Fibroblast of lung (primary cell): Measurements from ENCODE around the gene SH3BGRL3.

Experiments used
- EZH2 ChIP-seq: IDR thresholded peaks from 2 replicates; pipeline ENCODE4 v1.5.1; 2012; ENCODE audit warnings: low read length, control low read depth, mild to moderate bottlenecking; ENCODE audit errors: missing control alignments
- TF ChIP-seq, protein P1 (sequence below), 2 donors: IDR thresholded peaks in 1 of 2; conservative IDR thresholded peaks in 1 of 2; 1 replicate in 1 of 2; 2 replicates in 1 of 2; pipeline ENCODE4 v1.5.1; 2011 to 2012; ENCODE audit warnings: low read length in 2 of 2, control low read depth in 1 of 2, inconsistent platforms in 1 of 2, low read depth in 1 of 2, mild to moderate bottlenecking in 1 of 2

DNA sequence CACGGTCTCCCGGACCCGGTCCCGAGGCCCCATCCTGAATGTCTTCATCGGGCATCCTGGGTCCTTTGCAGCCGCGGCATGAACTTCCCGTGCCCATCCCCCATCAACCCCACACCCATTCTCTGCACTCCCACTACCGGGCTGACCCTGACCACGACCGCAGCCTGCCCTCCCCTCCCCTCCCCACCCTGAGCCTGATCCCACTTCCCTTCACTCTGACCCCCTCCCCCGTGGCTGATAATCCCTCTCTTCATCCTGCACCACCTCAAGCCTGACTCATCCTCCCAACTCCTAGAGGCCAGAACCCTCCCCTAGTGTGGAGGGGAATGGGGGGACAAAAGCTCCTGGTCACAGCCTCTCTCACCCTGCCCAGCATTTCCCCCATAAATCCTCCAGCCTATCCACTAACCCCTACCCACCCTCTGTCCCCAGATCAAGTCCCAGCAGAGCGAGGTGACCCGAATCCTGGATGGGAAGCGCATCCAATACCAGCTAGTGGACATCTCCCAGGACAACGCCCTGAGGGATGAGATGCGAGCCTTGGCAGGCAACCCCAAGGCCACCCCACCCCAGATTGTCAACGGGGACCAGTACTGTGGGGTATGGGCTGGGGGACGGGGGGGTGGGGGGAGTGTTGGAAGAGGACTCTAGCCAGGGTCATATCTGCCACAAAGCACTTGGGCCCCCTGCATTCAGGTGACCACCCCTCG, 602 bp downstream of the SH3BGRL3 start:
- TF ChIP-seq, protein P1, sequence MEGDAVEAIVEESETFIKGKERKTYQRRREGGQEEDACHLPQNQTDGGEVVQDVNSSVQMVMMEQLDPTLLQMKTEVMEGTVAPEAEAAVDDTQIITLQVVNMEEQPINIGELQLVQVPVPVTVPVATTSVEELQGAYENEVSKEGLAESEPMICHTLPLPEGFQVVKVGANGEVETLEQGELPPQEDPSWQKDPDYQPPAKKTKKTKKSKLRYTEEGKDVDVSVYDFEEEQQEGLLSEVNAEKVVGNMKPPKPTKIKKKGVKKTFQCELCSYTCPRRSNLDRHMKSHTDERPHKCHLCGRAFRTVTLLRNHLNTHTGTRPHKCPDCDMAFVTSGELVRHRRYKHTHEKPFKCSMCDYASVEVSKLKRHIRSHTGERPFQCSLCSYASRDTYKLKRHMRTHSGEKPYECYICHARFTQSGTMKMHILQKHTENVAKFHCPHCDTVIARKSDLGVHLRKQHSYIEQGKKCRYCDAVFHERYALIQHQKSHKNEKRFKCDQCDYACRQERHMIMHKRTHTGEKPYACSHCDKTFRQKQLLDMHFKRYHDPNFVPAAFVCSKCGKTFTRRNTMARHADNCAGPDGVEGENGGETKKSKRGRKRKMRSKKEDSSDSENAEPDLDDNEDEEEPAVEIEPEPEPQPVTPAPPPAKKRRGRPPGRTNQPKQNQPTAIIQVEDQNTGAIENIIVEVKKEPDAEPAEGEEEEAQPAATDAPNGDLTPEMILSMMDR (conservative IDR thresholded peaks at IDR 0.05 in 1 of 2, IDR thresholded peaks at IDR 0.05 in 1 of 2; ENCODE audit: low read depth in 1 of 2, low read length in 2 of 2) = no peak
- no peak for TF ChIP-seq EZH2
